Activated CD4-positive, alpha-beta T cell treated with anti-CD3 and anti-CD28 coated beads for 36 hours (primary cell): ENCODE results near the gene NPPB. TPM values are rescaled to one million over a fixed set of nuclear protein-coding genes. Genes with fewer than 3 reads are reported as not detected.
"Not testable (repeated sequence)": the region's sequence is repeated elsewhere in the genome, so short reads cannot be mapped to it uniquely, and the experiment has no call there.

Experiments used
- ATAC-seq: fragments of 200-7000 bp; cut with Tn5 transposase; one replicate; pipeline ENCODE4 v1.10.0; 2021; ENCODE audit warnings: mild to moderate bottlenecking, moderate library complexity
- CTCF ChIA-PET: fragments of 350-600 bp; sonication (Branson Sonifier 250); formaldehyde crosslinking; loops from one replicate; lab custom pipeline; 2021; ENCODE audit warnings: antibody characterized with exemption; lab: Charles Lee
- POLR2A ChIA-PET: fragments of 350-600 bp; sonication (Branson Sonifier 250); formaldehyde crosslinking; loops from one replicate; lab custom pipeline; 2021; ENCODE audit warnings: antibody characterized with exemption, inconsistent platforms; lab: Charles Lee
- DNase-seq: peaks from one replicate; pipeline ENCODE4 v3.0.0-alpha.2; 2020
- H3K27ac Mint-ChIP-seq: one replicate; pipeline ENCODE4 v1.8.0; 2021; ENCODE audit warnings: mixed read lengths
- H3K27me3 Mint-ChIP-seq: one replicate; pipeline ENCODE4 v1.8.0; 2021; ENCODE audit warnings: mixed read lengths
- H3K36me3 Mint-ChIP-seq: one replicate; pipeline ENCODE4 v1.8.0; 2021; ENCODE audit warnings: low read depth, mixed read lengths
- H3K4me1 Mint-ChIP-seq: one replicate; pipeline ENCODE4 v1.8.0; 2021; ENCODE audit warnings: mixed read lengths
- H3K4me3 Mint-ChIP-seq: one replicate; pipeline ENCODE4 v1.8.0; 2021; ENCODE audit warnings: mild to moderate bottlenecking, moderate library complexity, mixed read lengths
- H3K9me3 Mint-ChIP-seq: one replicate; pipeline ENCODE4 v1.8.0; 2021; ENCODE audit warnings: low read depth, mixed read lengths
- intact Hi-C, 2 experiments: fragments of 100-400 bp; cut with DNase I in 1 of 2; cut with micrococcal nuclease in 1 of 2; formaldehyde crosslinking; loops; one replicate each; pipeline versions ENCODE4 v1.14.2 to v1.15.1; 2022 to 2024; cut with DNase I, micrococcal nuclease
- total RNA-seq, 2 experiments: library from RNA; stranded (reverse); gene quantifications; one replicate each; pipeline ENCODE4 v1.2.3, GENCODE V29; 2021

The NPPB gene
- total RNA-seq: not detected

DNA sequence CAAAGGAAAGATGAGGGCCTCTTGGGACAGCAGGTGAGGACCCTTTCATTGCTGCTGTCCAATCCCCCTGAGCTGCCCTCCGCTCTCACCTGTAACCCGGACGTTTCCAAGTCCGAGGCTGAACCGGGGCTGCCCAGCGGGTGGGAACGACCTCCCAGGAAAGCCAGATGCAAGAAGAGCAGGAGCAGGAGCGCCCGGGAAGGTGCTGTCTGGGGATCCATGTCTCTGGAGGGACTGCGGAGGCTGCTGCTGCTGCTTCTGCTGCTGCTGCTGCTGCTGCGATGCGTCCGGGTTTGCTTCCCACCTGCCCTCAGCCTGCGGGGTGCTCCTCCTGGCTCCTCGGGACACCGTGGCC is at the start of gene NPPB:
Gene NPPB (minus strand): TSS at position 333 of the 355 bp plus-strand sequence. CDS start 112 bp downstream, at position 221.
- intact Hi-C loops: no loop called here
- POLR2A ChIA-PET: no interaction called here
- Mint-ChIP-seq H3K9me3 (no peaks in the 10 kb centered on the region), H3K4me1 (no peaks in the 10 kb centered on the region), H3K36me3 (no peaks in the 10 kb centered on the region), H3K27me3 (peaks cover 48% of the 10 kb centered on the region), H3K4me3 (no peak within 1 kb of the TSS), H3K27ac (no peak within 1 kb of the TSS)
- ATAC-seq (no peak), DNase-seq (no peak)
- CTCF ChIA-PET: interaction anchor here (0.6 kb wide), 1 partner anchor 48 kb away, joined by 3 read pairs; no protein-coding TSS in a partner anchor

DNA sequence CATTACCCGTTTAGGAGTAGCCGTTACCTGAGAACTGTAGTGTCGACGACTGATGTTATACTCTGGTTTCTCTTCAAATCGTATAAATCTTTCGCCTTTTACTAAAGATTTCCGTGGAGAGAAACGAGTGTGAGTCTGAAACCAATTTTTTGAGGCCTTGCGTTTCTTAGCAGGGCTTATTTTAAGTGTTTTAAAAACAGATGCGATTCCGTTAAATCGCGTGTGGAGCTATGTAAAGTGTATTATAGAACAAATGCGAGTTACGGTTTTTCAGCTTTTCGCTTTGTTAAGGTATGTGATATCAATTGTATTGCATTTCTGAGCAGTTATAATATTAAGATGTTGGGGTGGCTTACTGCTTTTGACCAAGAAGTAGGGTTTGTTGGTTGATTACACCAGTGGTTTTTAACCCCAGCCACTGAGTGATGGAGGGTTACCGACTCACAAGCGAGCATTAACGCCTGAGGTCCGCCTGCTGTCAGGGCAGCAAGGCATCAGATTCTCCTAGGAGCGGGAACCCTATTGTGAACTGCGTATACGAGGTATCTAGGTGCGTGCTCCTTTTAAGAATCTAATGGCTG is 49.4 kb upstream of the NPPB start:
- ATAC-seq: peak; percentile 63
- DNase-seq: peak; percentile 80
- Mint-ChIP-seq H3K36me3 (no peaks in the 10 kb centered on the region), H3K4me3 (peak overlapping the region; percentile 81), H3K4me1 (peaks cover 37% of the 10 kb centered on the region), H3K27me3 (peaks cover 12% of the 10 kb centered on the region), H3K27ac (peak overlapping the region; percentile 99), H3K9me3 (no peaks in the 10 kb centered on the region)
- CTCF ChIA-PET: interaction anchor here (0.7 to 1.7 kb wide), 6 partner anchors 65 to 242 kb away, joined by 3 to 7 read pairs (median 4); partner anchors contain the start of genes AGTRAP, CLCN6 and MTHFR
- intact Hi-C loops: loop anchor here (1.0 to 5.0 kb wide), 16 partner anchors 27 to 1216 kb away; partner anchors contain the start of genes MFN2 (in 2 of the 2), AGTRAP (in 1 of the 2), CLCN6 (in 1 of the 2) and FBXO2 (in 1 of the 2)
- POLR2A ChIA-PET: interaction anchor here (0.6 to 3.9 kb wide), 68 partner anchors 9 to 1654 kb away, joined by 3 to 67 read pairs (median 5); partner anchors contain the start of genes AGTRAP, CLCN6, DHRS3 and FBXO2

DNA sequence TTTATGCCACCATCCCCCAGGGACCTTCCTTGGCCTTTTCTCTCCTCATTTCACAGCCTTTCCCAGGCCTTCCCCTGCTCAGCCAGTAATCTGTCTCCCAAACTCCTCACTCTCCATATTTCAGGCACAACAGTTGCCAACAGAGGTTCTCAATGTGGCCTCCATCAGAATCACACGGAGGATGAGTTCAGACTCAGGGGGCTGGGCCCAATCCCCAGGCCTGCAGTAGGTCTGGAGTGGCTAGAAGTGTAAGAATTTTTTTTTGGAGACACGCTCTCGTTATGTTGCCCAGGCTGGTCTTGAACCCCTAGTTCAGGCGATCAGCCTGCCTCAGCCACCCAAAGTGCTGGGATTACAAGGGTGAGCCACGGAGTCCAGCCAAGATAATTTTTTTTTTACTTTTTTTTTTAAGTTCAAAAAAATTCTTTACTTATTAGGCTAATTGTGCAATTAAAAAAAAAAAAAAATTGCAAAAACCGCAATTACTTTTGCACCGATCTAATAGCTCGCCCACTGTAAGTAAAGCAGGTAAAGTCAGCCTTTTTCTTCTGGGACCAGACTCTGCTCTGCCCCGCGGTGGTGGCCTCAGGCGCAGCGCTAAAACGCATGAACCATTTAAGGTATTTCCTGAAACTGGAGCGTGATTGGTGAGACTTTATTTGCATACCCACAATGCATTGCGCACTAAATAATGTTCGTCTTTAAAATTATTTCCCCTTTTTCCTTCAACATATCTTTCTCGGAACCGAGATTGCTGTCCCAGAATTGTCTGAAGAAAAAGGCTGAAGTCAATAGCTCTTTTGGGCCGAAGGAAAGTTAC is 48.7 kb upstream of the NPPB start:
- CTCF ChIA-PET: interaction anchor here (0.7 to 1.7 kb wide), 6 partner anchors 64 to 243 kb away, joined by 3 to 7 read pairs (median 4); partner anchors contain the start of genes AGTRAP, CLCN6 and MTHFR
- peak overlapping the region; percentile 81 for H3K4me3 Mint-ChIP-seq
- H3K36me3 Mint-ChIP-seq: no peaks in the 10 kb centered on the region
- intact Hi-C loops: loop anchor here (1.0 to 5.0 kb wide), 18 partner anchors 27 to 1215 kb away; partner anchors contain the start of genes MFN2 (in 2 of the 2), AGTRAP (in 1 of the 2), CLCN6 (in 1 of the 2) and FBXO2 (in 1 of the 2)
- peaks cover 12% of the 10 kb centered on the region for H3K27me3 Mint-ChIP-seq
- H3K4me1 Mint-ChIP-seq: peaks cover 37% of the 10 kb centered on the region
- peak; percentile 57 for ATAC-seq
- peak; percentile 95 for DNase-seq
- H3K9me3 Mint-ChIP-seq: no peaks in the 10 kb centered on the region
- peak overlapping the region; percentile 99 for H3K27ac Mint-ChIP-seq
- POLR2A ChIA-PET: interaction anchor here (0.6 to 3.9 kb wide), 52 partner anchors 8 to 711 kb away, joined by 3 to 67 read pairs (median 5); partner anchors contain the start of genes AGTRAP, CLCN6, DHRS3 and FBXO2

DNA sequence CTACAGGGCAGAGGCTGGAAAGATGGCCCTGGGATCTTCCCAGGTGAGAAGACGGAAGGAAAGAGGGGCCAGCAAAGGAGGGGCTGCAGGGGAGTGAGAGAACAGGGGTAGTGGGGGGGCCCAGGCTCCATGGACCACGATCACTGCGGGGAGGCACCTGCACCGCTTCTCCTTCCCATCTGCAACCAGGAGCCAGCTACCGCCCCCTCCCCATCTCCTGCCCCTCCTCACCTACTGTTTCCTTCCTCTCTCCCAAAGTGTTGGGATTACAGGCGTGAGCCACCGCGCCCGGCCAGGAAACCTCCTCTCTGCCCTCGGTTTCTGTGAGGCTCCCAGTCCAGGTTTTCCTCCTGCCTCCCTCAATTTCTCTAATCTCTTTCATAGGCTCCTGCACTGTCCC is 48.1 kb upstream of the NPPB start:
- H3K4me1 Mint-ChIP-seq: peaks cover 37% of the 10 kb centered on the region
- no peak overlapping the region for H3K4me3 Mint-ChIP-seq
- H3K27ac Mint-ChIP-seq: no peak overlapping the region
- DNase-seq: peak; percentile 11
- ChIA-PET CTCF (no interaction called here), POLR2A (no interaction called here)
- intact Hi-C loops: loop anchor here (1.0 to 5.0 kb wide), 9 partner anchors 69 to 1215 kb away; partner anchors contain the start of genes AGTRAP (in 1 of the 2), FBXO2 (in 1 of the 2), FBXO44 (in 1 of the 2) and MAD2L2 (in 1 of the 2)
- no peaks in the 10 kb centered on the region for H3K9me3 Mint-ChIP-seq
- H3K27me3 Mint-ChIP-seq: peaks cover 17% of the 10 kb centered on the region
- no peaks in the 10 kb centered on the region for H3K36me3 Mint-ChIP-seq
- ATAC-seq: no peak

DNA sequence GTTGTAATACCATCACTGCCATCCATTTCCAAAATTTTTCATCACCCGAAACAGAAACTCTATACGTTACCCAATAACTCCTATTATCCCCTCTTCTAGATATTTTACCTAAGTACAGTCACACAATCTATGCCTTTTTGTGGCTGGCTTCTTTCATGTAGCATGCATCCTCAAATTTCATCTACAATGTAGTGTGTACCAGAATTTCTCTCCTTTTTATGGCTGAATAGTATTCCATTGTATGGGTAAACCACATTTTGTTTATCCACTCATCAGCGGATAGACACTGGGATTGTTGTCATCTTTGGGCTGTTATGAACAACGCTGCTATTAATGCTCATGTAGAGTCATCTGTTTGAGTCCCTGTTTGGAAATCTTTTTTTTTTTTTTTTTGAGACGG is 46.2 kb upstream of the NPPB start:
- DNase-seq (no peak), ATAC-seq (no peak)
- peaks cover 35% of the 10 kb centered on the region for H3K4me1 Mint-ChIP-seq
- H3K4me3 Mint-ChIP-seq: no peak overlapping the region
- no peaks in the 10 kb centered on the region for H3K9me3 Mint-ChIP-seq
- no peaks in the 10 kb centered on the region for H3K36me3 Mint-ChIP-seq
- CTCF ChIA-PET: no interaction called here
- H3K27ac Mint-ChIP-seq: no peak overlapping the region
- intact Hi-C loops: loop anchor here (5.0 kb wide), 7 partner anchors 142 to 1213 kb away; partner anchors contain the start of genes AGTRAP (in 1 of the 2), FBXO2 (in 1 of the 2), FBXO44 (in 1 of the 2) and SRM (in 1 of the 2)
- POLR2A ChIA-PET: no interaction called here
- peaks cover 17% of the 10 kb centered on the region for H3K27me3 Mint-ChIP-seq

DNA sequence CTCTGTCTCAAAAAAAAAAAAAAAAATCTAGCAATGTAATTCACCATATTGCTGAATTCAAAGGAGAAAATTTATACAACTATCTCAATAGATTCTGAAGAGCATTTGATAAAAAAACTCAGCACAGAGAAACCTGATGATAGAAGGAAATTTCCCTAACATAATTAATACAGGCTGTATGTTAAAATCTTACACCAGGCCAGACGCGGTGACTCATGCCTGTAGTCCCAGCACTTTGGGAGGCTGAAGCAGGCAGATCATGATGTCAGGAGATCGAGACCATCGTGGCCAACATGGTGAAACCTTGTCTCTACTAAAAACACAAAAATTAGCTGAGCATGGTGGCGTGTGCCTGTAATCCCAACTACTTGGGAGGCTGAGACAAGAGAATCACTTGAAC is 45.4 kb upstream of the NPPB start:
- Mint-ChIP-seq H3K27me3 (peaks cover 20% of the 10 kb centered on the region), H3K4me1 (peaks cover 29% of the 10 kb centered on the region)
- H3K9me3 Mint-ChIP-seq, intact Hi-C loops, ATAC-seq, H3K4me3 Mint-ChIP-seq, H3K27ac Mint-ChIP-seq, CTCF ChIA-PET, H3K36me3 Mint-ChIP-seq, POLR2A ChIA-PET: not testable (repeated sequence)
- DNase-seq: peak; percentile 29

DNA sequence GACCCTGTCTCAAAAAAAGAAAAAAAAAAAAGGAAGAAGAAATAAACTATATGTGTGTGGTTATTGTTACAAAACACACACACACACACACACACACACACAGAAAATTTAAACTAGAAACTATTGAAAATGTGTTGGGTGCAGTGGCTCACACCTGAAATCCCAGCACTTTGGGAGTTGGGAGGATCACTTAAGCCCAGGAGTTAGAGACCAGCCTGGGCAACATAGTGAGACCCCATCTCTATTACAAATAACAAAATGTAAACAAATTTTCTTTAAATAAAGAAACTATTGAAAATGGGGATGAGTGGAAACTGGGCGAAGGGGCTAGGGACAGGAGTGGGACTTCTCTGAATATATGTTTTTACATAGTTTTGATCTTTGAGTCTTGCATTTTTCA is 44.5 kb upstream of the NPPB start:
- no peak overlapping the region for H3K27ac Mint-ChIP-seq
- no peaks in the 10 kb centered on the region for H3K36me3 Mint-ChIP-seq
- peaks cover 23% of the 10 kb centered on the region for H3K27me3 Mint-ChIP-seq
- peaks cover 28% of the 10 kb centered on the region for H3K4me1 Mint-ChIP-seq
- H3K9me3 Mint-ChIP-seq: no peaks in the 10 kb centered on the region
- ChIA-PET POLR2A (no interaction called here), CTCF (no interaction called here)
- ATAC-seq (no peak), DNase-seq (no peak)
- H3K4me3 Mint-ChIP-seq: no peak overlapping the region
- intact Hi-C loops: no loop called here

DNA sequence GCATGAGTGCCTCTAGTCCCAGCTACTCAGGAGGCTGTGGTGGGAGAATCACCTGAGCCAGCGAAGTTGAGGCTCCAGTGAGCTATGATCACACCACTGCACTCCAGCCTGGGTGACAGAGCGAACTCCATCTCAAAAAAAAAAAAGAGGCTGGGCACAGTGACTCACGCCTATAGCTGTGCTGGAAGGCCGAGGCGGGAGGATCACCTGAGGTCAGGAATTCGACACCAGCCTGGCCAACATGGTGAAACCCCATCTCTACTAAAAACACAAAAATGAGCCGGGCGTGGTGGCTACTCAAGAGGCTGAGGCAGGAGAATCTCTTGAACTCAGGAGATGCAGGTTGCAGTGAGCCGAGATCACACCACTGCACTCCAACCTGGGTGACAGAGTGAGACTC is 42.7 kb upstream of the NPPB start:
- H3K9me3 Mint-ChIP-seq, H3K27ac Mint-ChIP-seq, ATAC-seq, intact Hi-C loops, H3K36me3 Mint-ChIP-seq, CTCF ChIA-PET, H3K4me3 Mint-ChIP-seq, DNase-seq, POLR2A ChIA-PET: not testable (repeated sequence)
- H3K27me3 Mint-ChIP-seq: peaks cover 34% of the 10 kb centered on the region
- H3K4me1 Mint-ChIP-seq: peaks cover 17% of the 10 kb centered on the region

DNA sequence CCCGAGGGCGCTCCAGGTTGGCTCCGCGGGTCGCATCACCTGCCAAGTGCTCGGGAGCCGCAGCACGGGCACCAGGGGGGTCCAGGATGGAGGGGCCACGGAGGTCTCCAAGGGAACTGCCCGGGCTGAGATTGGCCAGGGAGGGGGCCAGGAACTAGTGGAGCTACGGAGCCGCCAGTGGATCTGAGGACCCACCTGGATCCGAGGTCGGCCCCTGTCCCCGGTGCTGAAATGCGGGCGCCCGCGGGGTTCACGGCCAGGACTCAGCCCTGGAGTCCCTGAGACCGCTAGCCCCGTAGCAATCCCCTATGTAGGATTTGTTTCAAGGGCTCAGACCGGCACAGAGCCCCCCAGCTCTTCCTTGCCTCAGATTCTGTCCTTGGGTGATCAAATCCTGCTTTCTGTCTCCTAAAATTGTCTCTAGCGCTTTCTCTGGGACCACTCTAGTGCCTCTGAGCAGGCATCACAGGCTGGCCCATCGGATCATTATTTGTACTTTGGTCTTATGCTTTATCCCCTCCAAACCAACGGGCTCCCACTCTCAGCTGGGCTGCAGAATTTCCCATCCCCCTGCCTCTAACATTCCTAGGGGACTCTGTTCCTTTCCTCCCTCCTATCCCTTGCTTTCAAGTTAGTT is 40.2 kb upstream of the NPPB start:
- CTCF ChIA-PET: interaction anchor here (0.6 kb wide), 1 partner anchor 60 kb away, joined by 3 read pairs; no protein-coding TSS in a partner anchor
- peak; percentile 46 for DNase-seq

DNA sequence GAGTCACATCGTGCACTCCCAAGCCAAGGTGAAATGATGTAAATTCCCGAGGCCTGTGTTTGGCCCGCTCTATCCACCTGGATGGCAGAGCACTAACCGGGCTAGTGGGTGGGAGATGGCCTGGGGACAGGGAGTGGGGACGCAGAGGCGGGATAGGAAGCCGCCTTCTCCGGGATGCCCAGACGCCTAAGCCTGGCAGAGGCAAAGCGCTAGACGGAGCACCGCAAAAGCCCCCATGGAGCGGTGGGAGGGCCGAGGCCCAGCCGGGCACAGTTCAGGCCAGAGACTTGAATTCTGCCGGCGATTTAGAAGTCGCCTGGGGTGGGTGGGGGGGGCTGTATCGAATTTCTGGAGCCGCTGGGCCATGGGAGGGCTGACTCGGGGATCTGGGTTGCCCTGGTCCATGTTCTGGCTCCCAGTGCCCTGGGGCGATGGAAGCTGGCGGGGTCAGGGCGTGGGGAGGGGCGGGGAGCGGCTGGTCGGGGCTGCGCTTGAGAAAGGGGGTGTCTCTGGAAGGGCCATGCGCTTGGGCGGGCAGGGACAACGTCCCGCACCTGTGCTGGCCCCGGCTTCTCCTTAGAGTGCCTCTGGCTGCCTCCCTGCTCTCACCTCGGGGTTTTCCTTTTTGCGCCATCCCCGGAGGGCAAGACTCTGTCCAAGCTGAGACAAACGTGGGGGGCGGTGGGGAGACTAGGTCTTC is 39.5 kb upstream of the NPPB start:
- no peak overlapping the region for H3K4me3 Mint-ChIP-seq
- ATAC-seq (no peak), DNase-seq (no peak)
- intact Hi-C loops: no loop called here
- CTCF ChIA-PET: no interaction called here
- no peaks in the 10 kb centered on the region for H3K36me3 Mint-ChIP-seq
- H3K9me3 Mint-ChIP-seq: no peaks in the 10 kb centered on the region
- H3K4me1 Mint-ChIP-seq: no peaks in the 10 kb centered on the region
- H3K27me3 Mint-ChIP-seq: peaks cover 32% of the 10 kb centered on the region
- no peak overlapping the region for H3K27ac Mint-ChIP-seq
- POLR2A ChIA-PET: interaction anchor here (1.5 kb wide), 1 partner anchor 10 kb away, joined by 12 read pairs; no protein-coding TSS in a partner anchor

More for the DNA sequence above, 40.2 kb upstream of the NPPB start:
- H3K36me3 Mint-ChIP-seq: no peaks in the 10 kb centered on the region
- POLR2A ChIA-PET: interaction anchor here (1.5 kb wide), 1 partner anchor 9 kb away, joined by 12 read pairs; no protein-coding TSS in a partner anchor
- H3K4me3 Mint-ChIP-seq: no peak overlapping the region
- intact Hi-C loops: no loop called here
- H3K27ac Mint-ChIP-seq: no peak overlapping the region
- peaks cover 31% of the 10 kb centered on the region for H3K27me3 Mint-ChIP-seq
- ATAC-seq: no peak
- H3K4me1 Mint-ChIP-seq: no peaks in the 10 kb centered on the region
- no peaks in the 10 kb centered on the region for H3K9me3 Mint-ChIP-seq
